ENCODE results near the gene ATP6V0E2.

- TF ChIP-seq CTCF (IDR thresholded peaks at IDR 0.05; ENCODE audit: poor library complexity) (no peak), EZH2 (IDR thresholded peaks at IDR 0.05; ENCODE audit: borderline replicate concordance) (no peak), EZH2phosphoT487 (IDR thresholded peaks at IDR 0.05; ENCODE audit: low read depth, severe bottlenecking, unreplicated experiment) (no peak)
Measured at GRCh38 chr7:149879271-149879743, 5.5 kb downstream of the ATP6V0E2 start.

Data from hepatocyte (in vitro differentiated cells).